Measurements from ENCODE around the gene ACKR3.

The ACKR3 gene

DNA sequence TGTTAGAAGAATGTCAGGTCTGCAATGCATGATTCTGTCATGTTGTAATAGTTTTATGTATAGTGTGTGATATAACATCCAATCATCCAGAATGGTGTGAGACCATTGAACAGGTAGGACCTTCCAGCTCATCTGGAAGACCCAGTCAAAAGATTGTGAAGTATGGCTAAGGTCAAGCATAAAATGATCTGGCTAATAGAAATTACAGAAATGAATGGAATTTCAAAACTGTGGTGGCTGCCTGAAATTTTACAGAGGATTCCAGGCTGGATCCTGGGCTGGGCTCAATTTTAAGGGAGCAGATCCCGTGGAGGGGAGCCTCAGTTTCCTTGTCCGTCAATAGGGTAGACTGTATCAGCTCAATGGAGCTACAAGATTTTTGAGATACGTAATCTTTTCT lies 39.1 kb downstream of the ACKR3 start:
- no peak for DNase-seq (ENCODE audit: low read depth in 2 of 2)

DNA sequence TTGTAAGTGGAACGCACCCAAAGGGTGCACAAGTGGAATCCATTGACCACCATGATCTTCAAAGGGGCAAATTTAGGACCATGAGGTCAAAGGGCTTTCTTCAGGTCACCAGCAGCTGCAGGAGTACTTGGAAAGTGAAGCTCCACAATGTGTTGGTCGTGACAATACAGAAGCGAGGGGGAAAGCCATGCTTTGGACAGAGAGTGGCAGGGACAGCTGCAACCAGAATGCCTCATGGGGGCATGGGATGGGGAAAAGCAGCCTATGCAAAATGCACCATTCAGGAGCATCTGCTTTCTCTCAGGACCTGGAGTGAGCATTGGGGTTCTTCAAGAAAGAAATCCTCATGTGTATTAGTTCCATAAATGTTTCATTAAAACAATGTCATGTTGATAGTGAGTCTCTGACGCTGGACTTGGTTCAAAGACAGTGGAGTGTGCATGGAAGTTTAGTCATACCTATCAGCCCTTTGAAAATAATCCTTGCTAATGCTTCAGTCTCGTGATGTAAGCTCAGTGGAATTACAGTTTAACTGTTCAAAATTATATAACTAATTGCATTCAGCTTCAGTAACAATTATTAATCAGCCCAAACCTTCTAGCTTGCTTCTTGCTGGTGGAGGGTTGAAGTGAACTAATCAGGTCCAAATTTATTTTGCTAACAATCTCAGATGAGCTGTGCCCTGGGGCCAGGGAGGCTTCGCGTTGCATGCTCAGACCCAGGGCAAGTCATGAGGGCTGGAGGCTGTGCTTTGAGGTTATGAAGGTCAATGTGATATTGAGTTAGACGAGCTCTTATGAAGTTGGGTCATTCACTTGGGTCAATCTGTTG lies 41.6 kb downstream of the ACKR3 start:
- no peak for DNase-seq (ENCODE audit: low read depth in 2 of 2)

DNA sequence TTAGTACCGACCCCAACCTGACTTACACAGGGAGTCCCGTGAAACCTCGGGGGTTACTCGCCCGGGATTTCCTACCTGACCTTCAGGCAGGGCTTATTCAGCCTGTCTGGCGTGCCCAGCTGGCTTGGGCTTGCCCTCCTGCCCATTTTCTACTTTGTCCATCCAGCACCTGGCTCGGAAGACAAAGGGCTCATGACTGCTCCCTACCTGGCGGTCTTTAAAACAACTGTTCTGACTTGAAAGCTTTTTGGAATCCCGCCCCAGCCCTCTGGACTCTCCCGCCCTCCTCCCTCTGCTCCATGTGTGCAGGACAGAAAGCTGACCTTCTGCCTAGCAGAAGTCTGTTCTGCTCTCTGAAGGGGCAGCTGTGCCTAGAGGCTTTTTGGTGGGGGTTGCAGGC lies 43.1 kb downstream of the ACKR3 start:
- DNase-seq (ENCODE audit: low read depth in 2 of 2): no peak

DNA sequence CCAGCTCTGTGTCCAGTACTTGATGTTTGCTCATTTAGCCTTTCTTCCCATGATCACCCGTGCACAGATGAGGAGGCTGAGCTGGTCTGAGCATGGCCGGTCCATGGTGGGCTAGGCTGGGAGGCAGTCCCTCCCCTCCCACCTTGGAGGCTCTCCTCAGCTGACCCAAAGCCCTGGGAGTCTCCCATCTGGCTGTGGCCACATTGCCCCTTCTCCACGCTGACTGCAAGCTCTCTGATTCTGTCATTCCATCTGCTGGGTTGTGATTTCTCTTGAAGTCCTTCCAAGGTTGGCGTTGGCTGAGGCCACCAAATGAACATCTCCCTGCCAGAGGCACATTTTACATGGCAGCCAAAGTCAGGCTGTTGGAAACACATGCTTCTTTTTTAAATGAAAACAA lies 44.0 kb downstream of the ACKR3 start:
- DNase-seq (ENCODE audit: low read depth in 2 of 2): no peak

DNA sequence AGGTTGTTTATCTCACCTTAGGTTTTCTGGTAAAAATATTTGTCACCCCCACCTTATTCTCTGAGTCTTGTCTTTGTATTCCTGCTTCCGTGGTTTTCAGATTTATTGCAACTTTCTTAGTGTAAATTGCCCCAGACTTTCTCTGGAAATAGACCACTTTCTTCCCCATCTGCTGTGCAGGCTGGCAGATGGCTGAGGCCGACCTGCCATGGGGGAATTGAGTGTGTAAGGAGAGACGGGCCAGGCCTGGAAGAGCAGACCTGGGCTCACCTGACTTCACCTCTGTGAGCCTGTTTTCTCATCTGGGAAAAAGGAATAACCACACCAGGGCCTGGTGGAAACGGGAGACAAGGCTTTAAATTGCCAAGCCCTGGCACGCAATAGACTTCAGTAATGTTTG lies 44.9 kb downstream of the ACKR3 start:
- no peak for DNase-seq (ENCODE audit: low read depth in 2 of 2)

DNA sequence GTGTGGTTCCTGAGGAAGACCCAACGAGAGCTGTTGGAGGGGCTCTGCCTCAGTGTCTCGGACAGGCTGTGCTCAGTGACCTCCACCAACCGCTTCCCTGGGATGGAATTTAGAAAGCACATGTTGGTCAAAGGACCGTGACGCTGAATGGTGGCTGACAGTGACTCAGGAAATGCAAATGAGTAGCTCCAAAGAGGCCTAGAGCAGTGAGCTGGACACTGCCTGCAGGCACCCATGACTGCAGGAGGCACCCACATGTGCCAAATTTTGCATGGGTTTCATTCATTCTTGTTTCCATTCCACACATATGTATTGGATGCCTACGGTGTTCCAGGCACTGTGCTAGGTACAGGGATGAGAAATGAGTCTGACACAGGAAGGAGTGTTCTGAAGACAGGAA lies 46.4 kb downstream of the ACKR3 start:
- DNase-seq (ENCODE audit: low read depth in 2 of 2): no peak

DNA sequence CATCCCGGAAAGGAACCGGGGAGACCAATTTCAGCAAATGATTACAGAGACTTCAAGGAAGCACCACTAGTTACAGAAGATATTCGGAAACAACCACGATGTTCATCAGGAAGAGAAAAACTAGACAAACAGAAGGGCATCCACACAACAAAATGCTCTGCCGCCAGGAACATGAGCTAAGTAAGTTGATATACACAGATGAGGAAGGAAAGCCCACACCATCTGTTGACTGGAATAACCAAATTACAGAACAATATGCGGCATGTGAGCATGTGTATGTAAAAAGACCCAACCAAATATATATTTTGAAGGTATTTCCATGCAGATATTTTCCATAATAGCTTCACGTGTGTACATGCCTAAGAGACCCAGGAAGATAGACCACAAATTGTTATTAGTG lies 47.0 kb downstream of the ACKR3 start:
- DNase-seq (ENCODE audit: low read depth in 2 of 2): no peak

DNA sequence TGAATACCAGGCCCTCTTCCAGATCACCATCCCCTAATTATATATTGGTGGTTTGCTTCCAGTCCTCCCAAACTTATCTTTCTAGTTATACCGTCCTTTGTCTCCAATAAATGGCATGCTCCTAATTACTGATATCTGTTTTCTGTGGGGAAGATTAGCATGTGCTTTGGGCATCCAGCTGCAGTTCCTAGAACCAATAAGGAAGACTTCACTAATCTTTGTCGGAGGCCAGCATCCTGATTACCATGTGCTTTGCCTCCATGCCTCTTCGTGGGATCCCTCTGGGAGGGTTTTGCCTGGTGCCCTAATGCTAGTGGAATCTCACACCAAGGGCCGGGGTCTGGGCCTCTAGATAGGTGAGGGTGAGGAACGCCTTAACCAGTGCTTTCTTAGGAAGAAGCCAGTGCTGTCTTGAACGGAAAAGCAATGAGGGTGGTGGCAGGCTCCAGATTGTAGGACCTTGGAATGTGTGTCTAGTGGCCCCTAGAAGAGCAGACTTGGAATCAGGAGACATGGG lies 47.7 kb downstream of the ACKR3 start:
- no peak for DNase-seq (ENCODE audit: low read depth in 2 of 2)

DNA sequence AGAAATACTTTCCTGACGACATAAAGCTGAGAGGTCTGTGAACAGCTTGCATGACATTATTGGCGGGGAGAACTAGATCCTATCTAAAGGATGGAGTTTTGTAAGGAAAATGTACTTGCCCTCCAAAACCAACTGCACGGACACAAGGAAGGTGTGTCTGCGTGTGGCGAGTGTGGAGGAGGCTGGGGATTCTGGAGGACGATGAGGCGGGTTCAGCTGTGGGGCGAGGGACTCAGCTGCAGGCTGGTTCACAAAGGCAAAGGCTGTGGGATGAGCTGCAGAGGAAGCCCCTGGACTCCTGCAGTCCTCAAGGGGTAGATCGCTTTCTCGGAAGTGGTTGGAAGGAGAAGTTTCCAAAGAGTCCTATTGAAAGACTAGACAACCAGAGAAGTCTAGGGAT lies 48.2 kb downstream of the ACKR3 start:
- no peak for DNase-seq (ENCODE audit: low read depth in 2 of 2)

DNA sequence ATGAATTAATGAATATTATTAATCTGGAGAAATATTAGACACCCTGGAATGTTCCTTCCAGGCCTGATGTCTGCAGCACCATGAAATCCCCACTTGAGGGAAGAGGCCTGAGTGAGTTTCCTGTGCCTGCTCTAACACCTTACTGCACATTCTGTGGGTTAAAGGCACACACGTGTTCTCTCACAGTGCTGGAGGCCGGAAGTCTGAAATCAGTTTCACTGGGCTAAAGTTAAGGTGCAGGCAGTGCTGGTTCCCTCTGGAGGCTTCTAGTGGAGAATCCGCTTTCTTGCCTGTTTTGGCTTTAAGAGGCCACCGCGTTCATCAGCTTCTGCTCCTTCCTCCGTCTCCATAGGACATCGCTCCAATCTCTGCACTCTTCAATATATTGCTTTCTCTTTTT lies 48.7 kb downstream of the ACKR3 start:
- no peak for DNase-seq (ENCODE audit: low read depth in 2 of 2)

DNA sequence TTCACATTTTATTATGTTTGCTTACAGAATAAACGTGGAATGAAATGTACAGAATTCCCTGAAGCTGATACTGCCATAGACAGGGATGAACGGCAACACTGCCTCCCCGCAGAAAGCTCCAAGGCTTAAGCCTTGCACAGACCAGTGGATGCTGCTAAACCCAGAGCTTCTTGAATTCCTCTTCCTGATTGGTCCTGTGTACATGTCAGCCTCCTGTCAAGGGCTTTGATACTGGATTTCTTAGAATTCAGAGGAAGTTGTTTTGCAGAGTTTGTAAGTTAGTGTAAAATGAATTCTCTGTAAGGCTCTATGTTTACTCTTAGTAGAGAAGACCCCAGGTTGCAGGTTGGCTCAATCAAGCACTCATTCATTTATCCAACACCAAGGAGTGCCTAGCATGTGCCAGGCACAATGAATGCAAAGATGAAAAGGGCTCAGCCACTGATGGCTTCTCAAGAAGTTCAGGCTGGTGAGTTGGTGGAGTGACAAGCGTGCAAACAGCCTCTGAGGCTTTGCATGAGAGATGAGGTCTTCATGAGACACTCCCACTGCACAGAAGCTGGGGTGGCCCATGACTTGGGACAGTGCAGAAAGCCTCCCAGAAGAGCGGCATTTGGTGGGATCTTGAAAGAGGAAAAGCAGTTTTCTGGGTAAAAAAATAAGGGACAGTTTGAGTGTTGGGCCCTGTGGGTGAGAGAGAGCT lies 50.4 kb downstream of the ACKR3 start:
- DNase-seq (ENCODE audit: low read depth in 2 of 2): no peak

DNA sequence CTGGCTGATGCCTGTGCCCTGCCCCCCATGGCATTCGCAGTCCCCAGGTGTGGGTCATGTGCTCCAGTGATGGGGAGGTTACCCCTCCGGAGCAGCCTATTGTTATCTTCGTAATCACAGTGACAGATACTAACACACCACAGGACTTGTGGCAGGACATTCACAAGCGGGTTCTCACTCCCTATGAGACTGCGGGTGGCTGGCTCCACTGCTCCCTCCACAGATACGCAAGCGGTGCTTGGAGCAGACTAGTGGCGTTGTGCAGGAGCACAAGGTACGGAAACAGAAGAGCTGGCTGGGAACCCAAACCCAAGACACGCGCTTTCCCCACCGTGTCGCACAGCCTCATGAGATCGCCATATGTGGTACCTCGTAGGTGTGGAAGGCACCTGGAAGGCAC lies 52.2 kb downstream of the ACKR3 start:
- no peak for DNase-seq (ENCODE audit: low read depth in 2 of 2)

DNA sequence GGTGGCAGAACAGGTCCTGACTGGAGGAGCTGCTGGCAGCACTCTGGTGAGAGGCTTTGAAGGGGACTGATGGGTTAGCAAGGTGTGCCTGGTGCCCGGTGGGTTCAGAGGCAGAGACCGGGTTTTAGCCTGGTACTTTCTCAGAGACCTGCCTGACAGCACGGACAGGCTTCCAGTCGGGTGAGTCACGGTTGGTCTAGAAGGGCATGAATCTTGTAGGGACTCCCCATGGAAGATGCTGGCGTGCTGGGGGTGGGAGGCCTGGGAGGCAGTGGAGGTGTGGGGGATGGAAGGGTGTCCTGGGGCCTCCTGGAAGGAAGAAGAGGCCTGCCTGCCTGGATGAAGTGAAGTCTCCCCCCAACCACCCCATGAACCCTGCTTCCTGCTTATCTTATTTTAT lies 52.6 kb downstream of the ACKR3 start:
- DNase-seq (ENCODE audit: low read depth in 2 of 2): no peak

DNA sequence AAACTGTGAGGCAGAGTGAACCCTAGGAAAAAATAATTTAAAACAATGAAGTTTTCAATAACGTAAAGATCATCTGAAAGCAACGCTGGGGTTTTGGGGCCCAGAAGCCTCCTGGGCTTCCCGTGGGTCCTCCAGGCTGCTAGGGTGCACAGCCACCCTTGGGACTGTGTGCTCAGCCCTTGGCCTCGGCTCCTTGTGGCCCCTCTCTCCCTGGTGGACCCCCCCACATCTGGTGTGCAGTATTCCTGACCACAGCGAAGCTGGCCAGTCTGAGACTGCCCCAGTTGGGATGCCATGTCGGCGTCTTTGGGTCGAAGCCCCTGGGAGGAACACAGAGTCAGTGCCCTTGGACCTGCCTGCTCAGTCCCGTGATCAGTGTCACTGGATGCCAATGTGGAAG lies 53.0 kb downstream of the ACKR3 start:
- no peak for DNase-seq (ENCODE audit: low read depth in 2 of 2)

DNA sequence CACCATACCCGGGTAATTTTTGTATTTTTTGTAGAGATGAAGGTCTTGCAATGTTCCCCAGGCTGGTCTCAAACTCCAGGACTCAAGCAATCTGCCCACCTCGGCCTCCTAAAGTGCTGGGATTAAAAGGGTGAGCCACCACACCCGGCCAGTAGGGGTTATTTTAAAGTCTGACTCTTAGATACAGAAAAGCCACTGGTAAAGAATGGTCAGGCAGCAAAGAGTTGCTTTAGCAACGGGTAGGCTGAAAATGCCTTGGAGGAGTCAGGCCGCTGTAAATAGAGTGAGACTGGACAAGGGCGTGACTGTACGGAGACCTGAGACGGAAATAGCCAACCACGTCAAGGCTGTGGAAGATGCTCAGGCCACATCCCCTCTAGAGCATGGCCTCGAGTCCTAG lies 54.2 kb downstream of the ACKR3 start:
- DNase-seq (ENCODE audit: low read depth in 2 of 2): no peak

DNA sequence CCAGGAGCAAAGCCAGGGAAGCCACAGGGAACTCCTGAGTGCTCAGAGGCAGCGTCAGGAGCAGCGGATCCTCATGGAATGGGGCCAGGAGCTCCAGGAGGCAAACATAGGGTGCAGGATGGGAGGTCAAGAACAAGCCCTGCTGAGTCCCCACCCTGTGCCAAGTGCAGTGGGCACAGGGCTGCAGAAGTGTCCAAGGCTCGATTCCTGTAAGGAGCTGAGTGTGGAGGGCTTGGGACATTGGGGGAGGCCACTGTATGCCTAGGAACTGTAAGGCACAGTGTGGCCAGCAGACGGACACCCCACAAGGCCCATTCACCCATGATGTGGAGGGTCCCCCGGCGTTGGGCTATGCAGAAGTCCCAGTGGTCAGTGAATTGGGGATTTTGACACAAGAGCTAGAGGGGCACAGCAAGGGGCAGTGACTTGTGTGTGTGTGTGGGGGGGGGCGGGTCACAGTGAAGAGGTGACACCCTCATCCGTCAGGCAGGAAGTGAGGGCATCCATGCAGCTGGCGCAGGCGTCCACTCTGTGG lies 55.6 kb downstream of the ACKR3 start:
- DNase-seq (ENCODE audit: low read depth in 2 of 2): no peak

DNA sequence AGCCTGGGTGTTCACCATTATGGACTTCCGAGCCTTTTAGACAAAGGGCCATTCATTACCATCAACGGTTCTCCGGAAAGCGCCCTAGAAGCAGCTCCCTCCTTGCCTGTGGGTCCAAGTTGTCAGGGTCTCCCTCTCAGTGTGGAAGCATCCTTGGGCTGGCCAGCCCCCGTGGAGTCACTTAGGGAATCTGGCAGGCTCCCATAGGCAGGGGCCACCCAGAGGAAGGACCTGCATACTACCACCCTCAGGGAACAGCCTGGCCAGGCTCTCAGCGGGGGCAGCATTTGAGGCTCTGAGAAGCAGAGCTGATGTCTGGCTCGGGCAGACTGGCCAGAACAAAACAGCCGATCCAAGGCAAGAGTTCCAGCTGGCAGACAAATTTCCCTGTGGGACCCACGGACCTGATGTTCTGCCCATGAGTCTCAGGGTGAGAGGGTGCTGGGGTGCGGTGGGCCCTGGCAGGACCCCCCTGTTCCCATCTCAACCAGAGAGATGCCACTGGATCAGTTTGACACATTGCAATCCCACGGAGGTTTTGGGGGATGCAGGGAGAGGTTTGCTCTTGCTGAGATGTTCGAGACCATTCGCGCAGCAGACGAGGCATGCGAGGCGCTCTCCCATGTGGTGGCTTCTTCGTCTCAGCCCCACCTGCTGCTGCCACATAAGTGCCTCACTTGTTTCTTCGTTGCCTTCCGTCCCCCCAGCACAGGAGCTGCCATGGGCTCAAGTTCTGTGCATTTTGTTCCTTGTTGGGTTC lies 56.9 kb downstream of the ACKR3 start:
- no peak for DNase-seq (ENCODE audit: low read depth in 2 of 2)

DNA sequence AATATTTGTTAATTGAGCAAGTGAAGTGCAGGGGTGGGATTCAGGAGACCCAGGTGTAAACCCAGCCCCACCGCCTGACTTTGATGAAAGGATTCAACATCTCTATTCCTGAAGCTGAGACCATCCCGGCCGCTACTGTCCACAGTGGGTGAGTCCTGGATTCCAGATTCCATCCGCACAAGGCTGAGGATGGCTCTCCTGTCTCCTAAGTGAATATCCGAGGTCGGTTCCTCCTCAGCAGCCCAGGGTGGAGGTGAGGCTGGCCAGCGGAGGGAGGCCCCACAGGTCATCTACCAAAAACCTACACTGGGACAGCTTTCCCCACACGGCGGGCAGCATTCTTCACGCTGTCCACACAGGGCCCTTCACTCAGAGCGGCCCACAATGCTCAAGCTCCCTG lies 57.6 kb downstream of the ACKR3 start:
- no peak for DNase-seq (ENCODE audit: low read depth in 2 of 2)

DNA sequence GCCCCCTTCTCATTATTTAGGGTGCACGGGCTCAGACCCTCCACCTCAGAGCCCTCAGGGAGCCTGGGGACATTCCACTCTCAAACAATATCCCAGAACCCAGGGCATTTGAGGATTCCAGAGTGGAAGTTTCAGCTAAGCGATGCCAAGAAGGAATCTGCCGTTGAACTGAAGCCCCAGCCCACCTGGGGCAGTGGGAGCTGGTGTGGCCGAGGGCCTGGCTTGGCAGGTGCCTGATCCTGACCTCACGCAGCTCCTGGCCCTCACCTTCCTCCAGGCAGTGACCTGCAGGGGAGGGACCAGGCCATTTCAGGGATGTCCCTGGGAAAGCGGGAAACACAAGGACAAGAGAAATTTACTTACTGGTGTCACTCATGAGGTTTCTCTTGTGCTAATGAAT lies 58.2 kb downstream of the ACKR3 start:
- DNase-seq (ENCODE audit: low read depth in 2 of 2): no peak

DNA sequence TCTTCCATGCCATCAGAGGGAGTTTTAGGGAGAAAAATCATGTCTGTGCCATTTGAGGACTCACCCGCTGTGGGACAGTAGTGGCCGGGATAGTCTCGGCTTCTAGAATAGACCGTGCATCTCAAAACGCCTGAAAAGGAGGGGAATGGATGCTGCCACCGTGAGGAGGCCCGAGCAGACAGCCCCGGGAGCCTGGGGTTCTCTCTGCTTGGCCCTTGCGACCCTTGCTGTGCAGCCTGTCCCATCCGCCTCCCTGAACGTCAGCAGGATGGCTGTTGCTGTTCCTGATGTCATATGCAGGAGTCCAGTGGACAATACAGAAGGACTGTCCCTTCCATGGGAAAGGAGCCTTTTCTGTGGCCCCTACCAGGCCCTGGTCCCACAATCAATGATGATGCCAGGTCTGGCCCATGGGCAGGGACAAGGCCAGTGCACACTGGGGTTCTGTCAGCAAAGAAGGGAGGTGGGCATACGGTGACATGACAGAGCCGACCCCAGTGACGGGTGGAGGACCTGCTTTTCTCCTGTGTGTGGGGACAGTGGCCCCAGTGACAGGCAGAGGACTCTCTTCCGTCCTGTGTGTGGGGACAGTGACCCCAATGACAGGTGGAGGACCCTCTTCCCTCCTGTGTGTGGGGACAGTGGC lies 58.8 kb downstream of the ACKR3 start:
- DNase-seq (ENCODE audit: low read depth in 2 of 2): no peak

DNA sequence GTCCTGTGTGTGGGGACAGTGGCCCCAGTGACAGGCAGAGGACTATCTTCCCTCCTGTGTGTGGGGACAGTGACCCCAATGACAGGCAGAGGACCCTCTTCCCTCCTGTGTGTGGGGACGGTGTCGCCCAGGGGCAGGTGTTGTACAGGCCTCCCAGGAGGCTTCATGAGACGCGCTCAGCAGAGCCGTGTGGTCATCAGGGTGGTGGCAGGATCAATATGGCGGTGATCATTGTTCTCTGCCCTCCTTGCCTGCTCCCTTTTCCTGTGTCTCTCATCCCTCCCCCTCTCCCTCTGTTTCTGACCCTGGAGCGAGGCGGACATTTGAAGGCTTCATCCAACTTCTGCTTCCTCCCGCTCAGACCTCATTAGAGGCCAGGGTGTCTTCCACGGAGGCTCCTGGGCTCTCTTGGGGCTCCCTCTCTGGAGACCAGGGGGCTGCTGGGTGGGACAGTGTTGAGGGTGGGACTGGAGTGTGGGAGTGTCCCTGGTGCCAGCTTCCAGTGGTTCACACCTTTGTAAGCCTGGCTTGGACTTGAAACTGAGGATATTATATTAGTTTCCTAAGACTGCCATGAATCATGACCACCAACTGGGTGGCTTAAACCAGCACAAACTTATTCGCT lies 59.5 kb downstream of the ACKR3 start:
- DNase-seq (ENCODE audit: low read depth in 2 of 2): no peak
